ENCODE results near the gene COA1.
"Not testable (repeated sequence)": the region's sequence is repeated elsewhere in the genome, so short reads cannot be mapped to it uniquely, and the experiment has no call there.

Gene COA1

DNA sequence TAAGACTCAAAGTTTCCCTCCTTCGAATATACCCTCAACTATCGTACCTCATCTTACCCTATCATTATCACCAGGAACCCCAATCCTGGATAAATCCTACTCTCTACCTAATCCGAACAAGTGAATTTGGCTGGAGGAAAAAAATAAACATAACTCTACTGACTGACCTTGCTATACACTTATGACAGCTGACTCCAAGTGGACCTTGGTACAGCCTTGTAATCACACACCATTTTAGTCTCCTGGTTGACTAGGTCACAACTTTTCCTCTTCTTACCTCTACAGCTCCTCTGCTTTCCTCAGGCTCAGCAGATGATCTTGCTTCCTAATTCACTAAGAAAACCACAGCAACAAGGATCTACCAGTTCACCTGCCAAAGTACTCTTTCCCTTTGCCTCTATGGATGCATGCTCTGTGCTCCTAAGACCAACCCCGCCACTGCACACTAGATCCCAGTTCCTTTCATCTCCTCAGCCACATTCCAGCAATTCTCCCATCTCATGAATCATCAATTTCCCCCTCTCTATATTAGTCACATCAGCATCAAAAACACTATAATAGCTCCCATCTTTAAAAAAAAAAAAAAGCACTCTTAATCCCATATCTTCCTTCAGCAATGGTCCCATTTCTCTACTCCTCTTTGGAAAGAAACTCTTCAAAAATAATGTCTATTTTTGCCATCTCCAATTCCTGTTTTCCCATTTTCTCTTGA lies 35.5 kb downstream of the COA1 start:
- no peaks in the 10 kb centered on the region for H3K36me3 ChIP-seq (ENCODE audit: control insufficient read depth, insufficient read depth, low read length)
- H3K27ac ChIP-seq (ENCODE audit: insufficient read depth, low read length, poor library complexity, severe bottlenecking): no peak overlapping the region
- H3K4me3 ChIP-seq (ENCODE audit: insufficient read depth, low read depth, low read length, poor library complexity, severe bottlenecking): no peak overlapping the region
- no peaks in the 10 kb centered on the region for H3K27me3 ChIP-seq (replicated peaks; ENCODE audit: control insufficient read depth, insufficient read depth, low read length, poor library complexity, severe bottlenecking)
- no peak for DNase-seq
- H3K9me3 ChIP-seq (ENCODE audit: control insufficient read depth, low read length): no peaks in the 10 kb centered on the region
- peaks cover 6% of the 10 kb centered on the region for H3K4me1 ChIP-seq (ENCODE audit: control insufficient read depth, insufficient read depth, low read length, poor library complexity, severe bottlenecking)

GRCh38 chr7:43692582-43693373 lies 36.5 kb downstream of the COA1 start:
- H3K4me1 ChIP-seq (ENCODE audit: control insufficient read depth, insufficient read depth, low read length, poor library complexity, severe bottlenecking): peaks cover 6% of the 10 kb centered on the region
- no peaks in the 10 kb centered on the region for H3K9me3 ChIP-seq (ENCODE audit: control insufficient read depth, low read length)
- no peak overlapping the region for H3K4me3 ChIP-seq (ENCODE audit: insufficient read depth, low read depth, low read length, poor library complexity, severe bottlenecking)
- no peaks in the 10 kb centered on the region for H3K36me3 ChIP-seq (ENCODE audit: control insufficient read depth, insufficient read depth, low read length)
- no peak overlapping the region for H3K27ac ChIP-seq (ENCODE audit: insufficient read depth, low read length, poor library complexity, severe bottlenecking)
- H3K27me3 ChIP-seq (replicated peaks; ENCODE audit: control insufficient read depth, insufficient read depth, low read length, poor library complexity, severe bottlenecking): no peaks in the 10 kb centered on the region
- no peak for DNase-seq

DNA sequence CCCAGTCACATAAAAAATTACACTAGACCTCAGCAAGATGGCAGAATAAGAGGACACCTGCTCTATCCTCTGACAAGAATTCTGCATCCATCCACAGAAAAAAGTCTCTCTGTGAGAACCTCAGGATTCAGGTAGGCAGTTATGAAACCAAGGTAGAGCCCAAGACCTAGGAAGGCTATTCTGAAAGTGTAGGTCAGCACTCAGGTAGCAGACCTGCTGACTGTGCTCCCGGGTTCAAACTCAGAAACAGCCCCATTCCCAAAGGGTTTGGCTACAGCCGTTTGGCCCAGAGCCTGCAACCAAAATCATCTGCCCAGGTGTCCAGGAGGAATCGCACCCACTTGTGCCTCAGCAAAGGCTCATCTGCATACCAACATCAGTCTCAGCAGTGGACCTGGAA lies 37.7 kb downstream of the COA1 start:
- Histone ChIP-seq H3K9me3 (ENCODE audit: control insufficient read depth, low read length) (no peaks in the 10 kb centered on the region), H3K36me3 (ENCODE audit: control insufficient read depth, insufficient read depth, low read length) (no peaks in the 10 kb centered on the region), H3K4me3 (ENCODE audit: insufficient read depth, low read depth, low read length, poor library complexity, severe bottlenecking) (no peak overlapping the region), H3K4me1 (ENCODE audit: control insufficient read depth, insufficient read depth, low read length, poor library complexity, severe bottlenecking) (peaks cover 6% of the 10 kb centered on the region), H3K27me3 (replicated peaks; ENCODE audit: control insufficient read depth, insufficient read depth, low read length, poor library complexity, severe bottlenecking) (no peaks in the 10 kb centered on the region), H3K27ac (ENCODE audit: insufficient read depth, low read length, poor library complexity, severe bottlenecking) (no peak overlapping the region)
- DNase-seq: no peak

DNA sequence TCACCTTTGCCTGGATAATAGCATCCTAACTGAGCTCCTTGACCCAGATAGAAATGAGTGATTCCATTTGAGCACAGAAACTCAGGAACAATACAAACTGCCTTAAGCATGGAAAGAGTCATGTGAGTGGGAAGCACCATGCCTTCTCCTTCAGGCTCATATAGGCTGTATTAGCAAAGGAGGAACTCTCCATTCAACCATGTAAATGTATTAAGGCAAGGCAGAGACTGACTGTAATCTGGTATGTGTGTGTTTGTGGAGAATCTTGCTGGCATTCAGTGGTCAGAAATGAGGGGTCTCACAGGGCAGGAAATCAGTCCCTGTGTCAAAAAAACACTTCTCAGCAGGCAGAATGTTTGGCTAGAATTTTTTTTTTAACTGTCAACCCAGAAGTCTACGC lies 40.2 kb downstream of the COA1 start:
- no peaks in the 10 kb centered on the region for H3K9me3 ChIP-seq (ENCODE audit: control insufficient read depth, low read length)
- no peak overlapping the region for H3K4me3 ChIP-seq (ENCODE audit: insufficient read depth, low read depth, low read length, poor library complexity, severe bottlenecking)
- no peak for DNase-seq
- H3K27ac ChIP-seq (ENCODE audit: insufficient read depth, low read length, poor library complexity, severe bottlenecking): no peak overlapping the region
- peaks cover 6% of the 10 kb centered on the region for H3K4me1 ChIP-seq (ENCODE audit: control insufficient read depth, insufficient read depth, low read length, poor library complexity, severe bottlenecking)
- H3K36me3 ChIP-seq (ENCODE audit: control insufficient read depth, insufficient read depth, low read length): no peaks in the 10 kb centered on the region
- H3K27me3 ChIP-seq (replicated peaks; ENCODE audit: control insufficient read depth, insufficient read depth, low read length, poor library complexity, severe bottlenecking): no peaks in the 10 kb centered on the region

GRCh38 chr7:43687866-43688265 lies 41.5 kb downstream of the COA1 start:
- DNase-seq; H3K4me3 ChIP-seq (ENCODE audit: insufficient read depth, low read depth, low read length, poor library complexity, severe bottlenecking); H3K4me1 ChIP-seq (ENCODE audit: control insufficient read depth, insufficient read depth, low read length, poor library complexity, severe bottlenecking); H3K27ac ChIP-seq (ENCODE audit: insufficient read depth, low read length, poor library complexity, severe bottlenecking); H3K9me3 ChIP-seq (ENCODE audit: control insufficient read depth, low read length); H3K36me3 ChIP-seq (ENCODE audit: control insufficient read depth, insufficient read depth, low read length); H3K27me3 ChIP-seq (replicated peaks; ENCODE audit: control insufficient read depth, insufficient read depth, low read length, poor library complexity, severe bottlenecking): not testable (repeated sequence)

DNA sequence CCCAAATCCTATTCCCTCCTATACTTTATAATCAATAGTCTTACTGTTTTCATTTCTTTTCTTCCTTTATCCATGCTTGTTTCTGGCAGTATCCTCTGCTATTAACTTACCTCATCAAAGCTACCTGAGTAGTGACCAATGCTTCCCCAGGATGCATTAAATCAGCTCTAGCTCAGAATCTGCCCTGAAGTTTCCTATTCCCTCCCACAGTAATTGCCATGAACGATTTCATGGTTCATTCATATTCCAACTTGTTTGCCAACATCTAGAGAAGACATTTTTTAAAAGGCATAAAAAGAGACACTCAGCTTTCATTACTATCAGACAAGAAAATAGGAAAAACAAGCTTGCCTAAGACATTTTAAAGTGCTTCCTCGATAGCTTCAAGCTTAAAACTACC lies 42.3 kb downstream of the COA1 start:
- Histone ChIP-seq H3K4me1 (ENCODE audit: control insufficient read depth, insufficient read depth, low read length, poor library complexity, severe bottlenecking) (peaks cover 12% of the 10 kb centered on the region), H3K27me3 (replicated peaks; ENCODE audit: control insufficient read depth, insufficient read depth, low read length, poor library complexity, severe bottlenecking) (no peaks in the 10 kb centered on the region)
- DNase-seq: no peak

DNA sequence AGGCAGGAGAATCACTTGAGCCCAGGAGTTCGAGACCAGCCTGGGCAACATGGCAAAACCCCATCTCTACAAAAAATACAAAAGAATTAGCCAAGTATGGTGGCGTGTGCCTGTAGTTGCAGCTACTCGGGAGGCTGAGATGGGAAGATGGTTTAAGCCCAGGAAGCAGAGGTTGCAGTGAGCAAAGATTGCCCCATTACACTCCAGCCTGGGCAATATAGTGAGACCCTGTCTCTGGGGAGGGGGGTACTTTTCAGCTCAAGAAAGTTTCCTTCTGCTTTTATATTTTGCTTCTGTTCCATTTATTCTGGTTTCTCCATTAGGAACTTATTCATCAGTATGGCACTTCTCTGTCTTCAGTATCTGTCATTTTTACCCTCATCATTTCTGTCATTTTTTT lies 48.6 kb downstream of the COA1 start:
- no peak for DNase-seq
- H3K9me3 ChIP-seq (ENCODE audit: control insufficient read depth, low read length): no peaks in the 10 kb centered on the region
- H3K36me3 ChIP-seq (ENCODE audit: control insufficient read depth, insufficient read depth, low read length): no peaks in the 10 kb centered on the region
- H3K4me1 ChIP-seq (ENCODE audit: control insufficient read depth, insufficient read depth, low read length, poor library complexity, severe bottlenecking): peaks cover 19% of the 10 kb centered on the region
- no peak overlapping the region for H3K4me3 ChIP-seq (ENCODE audit: insufficient read depth, low read depth, low read length, poor library complexity, severe bottlenecking)
- no peaks in the 10 kb centered on the region for H3K27me3 ChIP-seq (replicated peaks; ENCODE audit: control insufficient read depth, insufficient read depth, low read length, poor library complexity, severe bottlenecking)
- no peak overlapping the region for H3K27ac ChIP-seq (ENCODE audit: insufficient read depth, low read length, poor library complexity, severe bottlenecking)

More for the DNA sequence above, 42.3 kb downstream of the COA1 start:
- Histone ChIP-seq H3K36me3 (ENCODE audit: control insufficient read depth, insufficient read depth, low read length) (no peaks in the 10 kb centered on the region), H3K9me3 (ENCODE audit: control insufficient read depth, low read length) (no peaks in the 10 kb centered on the region), H3K27ac (ENCODE audit: insufficient read depth, low read length, poor library complexity, severe bottlenecking) (no peak overlapping the region), H3K4me3 (ENCODE audit: insufficient read depth, low read depth, low read length, poor library complexity, severe bottlenecking) (no peak overlapping the region)

DNA sequence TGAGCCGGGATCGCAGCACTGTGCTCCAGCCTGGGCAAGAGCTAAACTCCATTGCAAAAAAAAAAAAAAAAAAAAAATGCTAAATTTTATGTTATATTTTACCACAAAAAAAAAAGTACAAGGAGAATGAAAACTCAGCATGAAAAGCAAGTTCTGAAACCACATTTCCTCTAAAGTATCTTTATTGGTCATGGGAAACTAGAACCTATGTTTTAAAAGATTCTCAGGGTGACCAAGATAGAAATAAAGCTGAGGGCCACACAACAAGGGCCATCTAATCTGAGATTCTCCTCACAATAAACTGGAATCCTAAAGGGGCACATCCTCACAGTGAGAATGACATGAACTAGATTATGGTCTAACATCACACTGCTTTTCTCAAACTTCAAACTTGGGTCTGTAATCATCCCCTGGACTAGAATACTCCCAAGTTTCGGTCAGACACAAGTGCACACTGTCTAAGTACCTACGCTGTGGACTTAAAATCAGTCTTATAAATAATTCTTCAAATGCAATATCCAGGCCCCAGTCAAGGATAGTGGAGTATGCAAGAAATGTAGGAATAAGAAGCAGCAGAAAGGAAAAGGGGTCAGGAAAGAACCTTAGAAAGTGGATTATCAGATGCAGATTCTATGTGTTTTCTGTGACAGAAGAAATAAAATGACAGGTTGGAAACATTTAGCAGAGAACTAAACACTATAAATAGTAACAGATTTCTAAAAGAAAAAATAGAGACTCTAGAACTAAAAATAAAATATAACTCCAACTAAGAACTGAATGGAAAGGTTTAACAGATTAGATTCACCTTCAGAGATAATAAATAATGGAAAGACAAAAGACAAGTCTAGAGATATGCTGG lies 49.9 kb downstream of the COA1 start:
- H3K27me3 ChIP-seq (replicated peaks; ENCODE audit: control insufficient read depth, insufficient read depth, low read length, poor library complexity, severe bottlenecking): no peaks in the 10 kb centered on the region
- H3K4me3 ChIP-seq (ENCODE audit: insufficient read depth, low read depth, low read length, poor library complexity, severe bottlenecking): no peak overlapping the region
- no peaks in the 10 kb centered on the region for H3K9me3 ChIP-seq (ENCODE audit: control insufficient read depth, low read length)
- no peak for DNase-seq
- H3K4me1 ChIP-seq (ENCODE audit: control insufficient read depth, insufficient read depth, low read length, poor library complexity, severe bottlenecking): peaks cover 19% of the 10 kb centered on the region
- H3K36me3 ChIP-seq (ENCODE audit: control insufficient read depth, insufficient read depth, low read length): no peaks in the 10 kb centered on the region
- H3K27ac ChIP-seq (ENCODE audit: insufficient read depth, low read length, poor library complexity, severe bottlenecking): no peak overlapping the region

DNA sequence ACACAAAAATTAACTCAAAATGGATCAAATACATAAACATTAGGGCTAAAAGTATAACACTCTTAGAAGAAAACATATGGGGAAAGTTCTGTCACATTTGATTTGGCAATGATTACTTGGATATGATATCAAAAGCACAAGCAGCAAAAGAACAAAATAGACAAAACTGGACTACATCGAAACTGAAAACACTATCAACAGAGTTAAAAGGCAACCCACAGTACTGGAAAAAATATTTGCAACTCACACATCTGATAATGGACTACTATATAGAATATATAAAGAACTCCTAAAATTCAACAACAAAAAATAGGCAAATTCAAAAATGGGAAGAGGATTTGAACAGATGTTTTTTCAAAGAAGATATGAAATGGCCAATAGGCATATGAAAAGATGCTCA lies 51.0 kb downstream of the COA1 start:
- no peak for DNase-seq
- no peak overlapping the region for H3K27ac ChIP-seq (ENCODE audit: insufficient read depth, low read length, poor library complexity, severe bottlenecking)
- no peaks in the 10 kb centered on the region for H3K27me3 ChIP-seq (replicated peaks; ENCODE audit: control insufficient read depth, insufficient read depth, low read length, poor library complexity, severe bottlenecking)
- no peaks in the 10 kb centered on the region for H3K9me3 ChIP-seq (ENCODE audit: control insufficient read depth, low read length)
- peaks cover 19% of the 10 kb centered on the region for H3K4me1 ChIP-seq (ENCODE audit: control insufficient read depth, insufficient read depth, low read length, poor library complexity, severe bottlenecking)
- H3K36me3 ChIP-seq (ENCODE audit: control insufficient read depth, insufficient read depth, low read length): no peaks in the 10 kb centered on the region
- no peak overlapping the region for H3K4me3 ChIP-seq (ENCODE audit: insufficient read depth, low read depth, low read length, poor library complexity, severe bottlenecking)

DNA sequence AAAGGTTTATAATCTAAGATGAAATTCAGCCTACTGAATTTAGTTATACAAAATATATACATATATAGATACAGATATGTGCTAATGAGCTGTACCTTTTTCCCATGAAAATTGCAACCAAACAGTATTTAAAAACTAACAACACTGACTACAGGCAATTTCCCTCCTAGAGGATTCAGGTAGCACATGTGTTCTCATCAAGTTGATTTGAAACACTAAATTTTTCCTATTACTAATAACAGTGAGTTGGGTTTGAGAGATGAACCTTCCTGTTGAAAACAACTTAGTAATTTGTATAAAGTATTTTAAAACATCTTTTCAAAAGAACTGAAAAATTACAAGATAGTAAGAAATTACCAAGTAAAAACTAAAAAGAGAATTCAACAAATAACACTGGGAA lies 51.5 kb downstream of the COA1 start:
- no peaks in the 10 kb centered on the region for H3K9me3 ChIP-seq (ENCODE audit: control insufficient read depth, low read length)
- no peak overlapping the region for H3K27ac ChIP-seq (ENCODE audit: insufficient read depth, low read length, poor library complexity, severe bottlenecking)
- no peaks in the 10 kb centered on the region for H3K27me3 ChIP-seq (replicated peaks; ENCODE audit: control insufficient read depth, insufficient read depth, low read length, poor library complexity, severe bottlenecking)
- H3K36me3 ChIP-seq (ENCODE audit: control insufficient read depth, insufficient read depth, low read length): no peaks in the 10 kb centered on the region
- H3K4me1 ChIP-seq (ENCODE audit: control insufficient read depth, insufficient read depth, low read length, poor library complexity, severe bottlenecking): peaks cover 19% of the 10 kb centered on the region
- no peak overlapping the region for H3K4me3 ChIP-seq (ENCODE audit: insufficient read depth, low read depth, low read length, poor library complexity, severe bottlenecking)
- DNase-seq: no peak
